ENCODE results near the gene SPX.

SPX gene

GRCh38 chr12:21542403-21542802 is 16.3 kb downstream of the SPX start:
- no CpG with 5 or more reads among the region's 5 CpGs for WGBS (ENCODE audit: extremely low coverage, insufficient coverage, insufficient read length)
- DNase-seq = no peak
- H3K4ac ChIP-seq (ENCODE audit: low read depth, low read length) = no peak overlapping the region

GRCh38 chr12:21543151-21543550 is 17.1 kb downstream of the SPX start:
- H3K4me3 ChIP-seq (ENCODE audit: low read depth, low read length) = no peak overlapping the region
- DNase-seq = no peak
- H3K79me2 ChIP-seq (ENCODE audit: control insufficient read depth, insufficient read depth, low read length, poor library complexity) = no peaks in the 10 kb centered on the region
- H3K14ac ChIP-seq (ENCODE audit: low read length) = no peak overlapping the region
- H2BK5ac ChIP-seq (ENCODE audit: low read depth, low read length, poor library complexity) = no peak overlapping the region
- no peak overlapping the region for H3K4me2 ChIP-seq (ENCODE audit: low read length)
- no peaks in the 10 kb centered on the region for H3K27me3 ChIP-seq (ENCODE audit: insufficient read depth, low read length)
- no peak overlapping the region for H3K18ac ChIP-seq (ENCODE audit: low read length)
- H3K4ac ChIP-seq (ENCODE audit: low read depth, low read length) = no peak overlapping the region
- no peaks in the 10 kb centered on the region for H3K36me3 ChIP-seq (ENCODE audit: control insufficient read depth in 1 of 2, insufficient read depth in 2 of 2, low read length in 2 of 2)
- no peaks in the 10 kb centered on the region for H3K9me3 ChIP-seq (ENCODE audit: insufficient read depth, low read depth, low read length)
- H2AFZ ChIP-seq (ENCODE audit: insufficient read depth, low read length, poor library complexity) = no peak overlapping the region
- H3K23ac ChIP-seq (ENCODE audit: low read length) = no peak overlapping the region
- H3K79me1 ChIP-seq (ENCODE audit: low read length) = no peaks in the 10 kb centered on the region
- H4K91ac ChIP-seq (ENCODE audit: low read depth, low read length) = no peak overlapping the region
- H2BK120ac ChIP-seq (ENCODE audit: insufficient read depth, low read length, poor library complexity) = no peak overlapping the region
- H3K4me1 ChIP-seq (ENCODE audit: control insufficient read depth in 1 of 2, insufficient read depth in 2 of 2, low read length in 2 of 2) = peaks cover 0 to 2% of the 10 kb centered on the region in 2 experiments
- H3K27ac ChIP-seq (ENCODE audit: low read depth, low read length) = no peak overlapping the region
- no peak overlapping the region for H4K12ac ChIP-seq (ENCODE audit: low read depth, low read length)
- H2BK12ac ChIP-seq (ENCODE audit: low read length) = no peak overlapping the region
- no peak overlapping the region for H2AK5ac ChIP-seq (ENCODE audit: low read length)
- no peak overlapping the region for H4K8ac ChIP-seq (ENCODE audit: low read depth, low read length)
- H3K9ac ChIP-seq (ENCODE audit: low read length) = no peak overlapping the region

More at GRCh38 chr12:21542403-21542802, 16.3 kb downstream of the SPX start:
- Histone ChIP-seq H3K18ac (ENCODE audit: low read length) (no peak overlapping the region), H4K12ac (ENCODE audit: low read depth, low read length) (no peak overlapping the region), H2BK120ac (ENCODE audit: insufficient read depth, low read length, poor library complexity) (no peak overlapping the region), H3K36me3 (ENCODE audit: control insufficient read depth in 1 of 2, insufficient read depth in 2 of 2, low read length in 2 of 2) (no peaks in the 10 kb centered on the region), H3K4me2 (ENCODE audit: low read length) (no peak overlapping the region), H3K27me3 (ENCODE audit: insufficient read depth, low read length) (no peaks in the 10 kb centered on the region), H3K4me3 (ENCODE audit: low read depth, low read length) (no peak overlapping the region), H4K8ac (ENCODE audit: low read depth, low read length) (no peak overlapping the region), H3K27ac (ENCODE audit: low read depth, low read length) (no peak overlapping the region), H3K79me1 (ENCODE audit: low read length) (no peaks in the 10 kb centered on the region), H3K79me2 (ENCODE audit: control insufficient read depth, insufficient read depth, low read length, poor library complexity) (no peaks in the 10 kb centered on the region), H2AFZ (ENCODE audit: insufficient read depth, low read length, poor library complexity) (no peak overlapping the region), H3K4me1 (ENCODE audit: control insufficient read depth in 1 of 2, insufficient read depth in 2 of 2, low read length in 2 of 2) (peaks cover 0 to 2% of the 10 kb centered on the region in 2 experiments), H2BK12ac (ENCODE audit: low read length) (no peak overlapping the region), H4K91ac (ENCODE audit: low read depth, low read length) (no peak overlapping the region), H3K23ac (ENCODE audit: low read length) (no peak overlapping the region), H2AK5ac (ENCODE audit: low read length) (no peak overlapping the region), H3K14ac (ENCODE audit: low read length) (no peak overlapping the region), H2BK5ac (ENCODE audit: low read depth, low read length, poor library complexity) (no peak overlapping the region), H3K9me3 (ENCODE audit: insufficient read depth, low read depth, low read length) (no peaks in the 10 kb centered on the region), H3K9ac (ENCODE audit: low read length) (no peak overlapping the region)

- no peak overlapping the region for H2BK12ac ChIP-seq (ENCODE audit: low read length)
- no peaks in the 10 kb centered on the region for H3K36me3 ChIP-seq (ENCODE audit: control insufficient read depth in 1 of 2, insufficient read depth in 2 of 2, low read length in 2 of 2)
- no CpG with 5 or more reads among the region's 2 CpGs for WGBS (ENCODE audit: extremely low coverage, insufficient coverage, insufficient read length)
- H3K4me1 ChIP-seq (ENCODE audit: control insufficient read depth in 1 of 2, insufficient read depth in 2 of 2, low read length in 2 of 2) = peaks cover 0 to 2% of the 10 kb centered on the region in 2 experiments
- H3K27me3 ChIP-seq (ENCODE audit: insufficient read depth, low read length) = no peaks in the 10 kb centered on the region
- H3K4me3 ChIP-seq (ENCODE audit: low read depth, low read length) = no peak overlapping the region
- no peak overlapping the region for H3K18ac ChIP-seq (ENCODE audit: low read length)
- no peak overlapping the region for H3K4me2 ChIP-seq (ENCODE audit: low read length)
- no peak overlapping the region for H4K91ac ChIP-seq (ENCODE audit: low read depth, low read length)
- H3K79me1 ChIP-seq (ENCODE audit: low read length) = no peaks in the 10 kb centered on the region
- no peaks in the 10 kb centered on the region for H3K79me2 ChIP-seq (ENCODE audit: control insufficient read depth, insufficient read depth, low read length, poor library complexity)
- H3K4ac ChIP-seq (ENCODE audit: low read depth, low read length) = no peak overlapping the region
- H3K9ac ChIP-seq (ENCODE audit: low read length) = no peak overlapping the region
- no peak overlapping the region for H3K23ac ChIP-seq (ENCODE audit: low read length)
- no peak overlapping the region for H2AK5ac ChIP-seq (ENCODE audit: low read length)
- no peaks in the 10 kb centered on the region for H3K9me3 ChIP-seq (ENCODE audit: insufficient read depth, low read depth, low read length)
- DNase-seq = no peak
- H4K8ac ChIP-seq (ENCODE audit: low read depth, low read length) = no peak overlapping the region
- no peak overlapping the region for H3K27ac ChIP-seq (ENCODE audit: low read depth, low read length)
- no peak overlapping the region for H2BK120ac ChIP-seq (ENCODE audit: insufficient read depth, low read length, poor library complexity)
- no peak overlapping the region for H2AFZ ChIP-seq (ENCODE audit: insufficient read depth, low read length, poor library complexity)
- no peak overlapping the region for H4K12ac ChIP-seq (ENCODE audit: low read depth, low read length)
- no peak overlapping the region for H3K14ac ChIP-seq (ENCODE audit: low read length)
- H2BK5ac ChIP-seq (ENCODE audit: low read depth, low read length, poor library complexity) = no peak overlapping the region
Measured at GRCh38 chr12:21545557-21545956, 19.5 kb downstream of the SPX start.

GRCh38 chr12:21546716-21547115 is 20.6 kb downstream of the SPX start:
- H2BK5ac ChIP-seq (ENCODE audit: low read depth, low read length, poor library complexity) = no peak overlapping the region
- peaks cover 0 to 2% of the 10 kb centered on the region in 2 experiments for H3K4me1 ChIP-seq (ENCODE audit: control insufficient read depth in 1 of 2, insufficient read depth in 2 of 2, low read length in 2 of 2)
- H2AFZ ChIP-seq (ENCODE audit: insufficient read depth, low read length, poor library complexity) = no peak overlapping the region
- no peak overlapping the region for H3K14ac ChIP-seq (ENCODE audit: low read length)
- no peaks in the 10 kb centered on the region for H3K36me3 ChIP-seq (ENCODE audit: control insufficient read depth in 1 of 2, insufficient read depth in 2 of 2, low read length in 2 of 2)
- no peak overlapping the region for H3K4me2 ChIP-seq (ENCODE audit: low read length)
- H3K4ac ChIP-seq (ENCODE audit: low read depth, low read length) = no peak overlapping the region
- H4K12ac ChIP-seq (ENCODE audit: low read depth, low read length) = no peak overlapping the region
- no peak overlapping the region for H2BK12ac ChIP-seq (ENCODE audit: low read length)
- no peak overlapping the region for H3K9ac ChIP-seq (ENCODE audit: low read length)
- H3K27me3 ChIP-seq (ENCODE audit: insufficient read depth, low read length) = no peaks in the 10 kb centered on the region
- no peak overlapping the region for H2BK120ac ChIP-seq (ENCODE audit: insufficient read depth, low read length, poor library complexity)
- H3K9me3 ChIP-seq (ENCODE audit: insufficient read depth, low read depth, low read length) = no peaks in the 10 kb centered on the region
- H3K79me1 ChIP-seq (ENCODE audit: low read length) = no peaks in the 10 kb centered on the region
- no peak overlapping the region for H3K27ac ChIP-seq (ENCODE audit: low read depth, low read length)
- H3K18ac ChIP-seq (ENCODE audit: low read length) = no peak overlapping the region
- H4K8ac ChIP-seq (ENCODE audit: low read depth, low read length) = no peak overlapping the region
- H2AK5ac ChIP-seq (ENCODE audit: low read length) = no peak overlapping the region
- H4K91ac ChIP-seq (ENCODE audit: low read depth, low read length) = no peak overlapping the region
- no peak overlapping the region for H3K23ac ChIP-seq (ENCODE audit: low read length)
- no CpG with 5 or more reads among the region's 1 CpG for WGBS (ENCODE audit: extremely low coverage, insufficient coverage, insufficient read length)
- no peak for DNase-seq
- H3K4me3 ChIP-seq (ENCODE audit: low read depth, low read length) = no peak overlapping the region
- H3K79me2 ChIP-seq (ENCODE audit: control insufficient read depth, insufficient read depth, low read length, poor library complexity) = no peaks in the 10 kb centered on the region

All from trophoblast cell (in vitro differentiated cells and primary cell).